Vagina (tissue), 2 donors: ENCODE data around the gene JUP.

Experiments
- POLR2A ChIP-seq, 2 donors: fragments of 450-650 bp; IDR thresholded peaks; one replicate each; pipeline ENCODE4 v1.6.1; 2017; ENCODE audit warnings: antibody characterized with exemption in 2 of 2, mild to moderate bottlenecking in 2 of 2, moderate library complexity in 2 of 2
- TF ChIP-seq, protein P1 (sequence below), 3 experiments: fragments of 450-650 bp in 2 of 3; fragments of 200-600 bp in 1 of 3; sonication (generic) in 1 of 3; IDR thresholded peaks; one replicate each; pipeline ENCODE4 v1.5.1; 2017 to 2019; ENCODE audit warnings: antibody characterized with exemption in 3 of 3, mild to moderate bottlenecking in 2 of 3, moderate library complexity in 2 of 3

DNA sequence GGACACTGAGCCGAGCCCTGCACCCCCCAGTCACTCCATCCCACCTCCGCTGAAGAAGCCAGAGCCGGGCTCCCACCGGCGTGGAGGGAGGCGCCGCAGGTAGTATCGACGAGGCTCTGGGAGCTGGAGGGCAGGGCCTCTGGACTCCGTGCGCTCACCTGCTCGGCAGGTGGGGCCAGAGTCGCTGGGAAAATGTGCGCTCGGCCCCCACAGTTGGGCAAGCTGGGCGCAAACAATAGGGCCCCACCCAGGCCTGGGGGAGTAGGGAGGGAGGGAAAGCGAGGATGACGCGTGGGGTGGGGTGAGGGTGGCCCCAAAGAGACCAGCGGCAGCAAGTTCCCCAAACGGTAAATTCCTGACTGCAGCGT, 668 bp downstream of the JUP start:
- TF ChIP-seq POLR2A (IDR thresholded peaks at IDR 0.05) = no peak
- TF ChIP-seq, protein P1, sequence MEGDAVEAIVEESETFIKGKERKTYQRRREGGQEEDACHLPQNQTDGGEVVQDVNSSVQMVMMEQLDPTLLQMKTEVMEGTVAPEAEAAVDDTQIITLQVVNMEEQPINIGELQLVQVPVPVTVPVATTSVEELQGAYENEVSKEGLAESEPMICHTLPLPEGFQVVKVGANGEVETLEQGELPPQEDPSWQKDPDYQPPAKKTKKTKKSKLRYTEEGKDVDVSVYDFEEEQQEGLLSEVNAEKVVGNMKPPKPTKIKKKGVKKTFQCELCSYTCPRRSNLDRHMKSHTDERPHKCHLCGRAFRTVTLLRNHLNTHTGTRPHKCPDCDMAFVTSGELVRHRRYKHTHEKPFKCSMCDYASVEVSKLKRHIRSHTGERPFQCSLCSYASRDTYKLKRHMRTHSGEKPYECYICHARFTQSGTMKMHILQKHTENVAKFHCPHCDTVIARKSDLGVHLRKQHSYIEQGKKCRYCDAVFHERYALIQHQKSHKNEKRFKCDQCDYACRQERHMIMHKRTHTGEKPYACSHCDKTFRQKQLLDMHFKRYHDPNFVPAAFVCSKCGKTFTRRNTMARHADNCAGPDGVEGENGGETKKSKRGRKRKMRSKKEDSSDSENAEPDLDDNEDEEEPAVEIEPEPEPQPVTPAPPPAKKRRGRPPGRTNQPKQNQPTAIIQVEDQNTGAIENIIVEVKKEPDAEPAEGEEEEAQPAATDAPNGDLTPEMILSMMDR (IDR thresholded peaks at IDR 0.05) = no peak
